HepG2 (cell line): Measurements from ENCODE around the gene COL5A1.

Experiments used
- ATF6 ChIP-seq: sonication (generic); formaldehyde crosslinking; conservative IDR thresholded peaks from 2 replicates; pipeline ENCODE4 v1.4.0; 2020; ENCODE audit warnings: missing genetic modification reagents
- BHLHE40 ChIP-seq: IDR thresholded peaks from 2 replicates; pipeline ENCODE4 v1.6.1; 2011; ENCODE audit warnings: low read length, improper control_type of control experiment
- CTCF ChIP-seq: sonication (generic); formaldehyde crosslinking; IDR thresholded peaks from 2 replicates; pipeline ENCODE4 v1.5.0; 2020; ENCODE audit warnings: mild to moderate bottlenecking, missing genetic modification reagents, moderate library complexity
- ERF ChIP-seq: IDR thresholded peaks from 2 replicates; pipeline ENCODE4 v1.6.1; 2018; ENCODE audit warnings: missing biosample characterization, missing genetic modification reagents
- ESRRA ChIP-seq: sonication (generic); formaldehyde crosslinking; IDR thresholded peaks from 2 replicates; pipeline ENCODE4 v1.5.1; 2020; ENCODE audit warnings: mild to moderate bottlenecking, low read depth, missing genetic modification reagents
- GLI4 ChIP-seq: sonication (generic); formaldehyde crosslinking; IDR thresholded peaks from 2 replicates; pipeline ENCODE4 v1.5.1; 2020; ENCODE audit warnings: missing genetic modification reagents, mild to moderate bottlenecking, moderate library complexity, borderline replicate concordance
- GZF1 ChIP-seq: sonication (generic); formaldehyde crosslinking; IDR thresholded peaks from 2 replicates; pipeline ENCODE4 v1.5.1; 2020; ENCODE audit warnings: mild to moderate bottlenecking, missing genetic modification reagents
- HNF1B ChIP-seq: sonication (generic); formaldehyde crosslinking; IDR thresholded peaks from 2 replicates; pipeline ENCODE4 v1.5.1; 2020; ENCODE audit warnings: mild to moderate bottlenecking, moderate library complexity, missing genetic modification reagents
- PBX3 ChIP-seq: sonication (generic); formaldehyde crosslinking; IDR thresholded peaks from 2 replicates; pipeline ENCODE4 v1.8.1; 2023; ENCODE audit warnings: missing genetic modification reagents, inconsistent platforms, borderline replicate concordance
- PRDM15 ChIP-seq: sonication (generic); formaldehyde crosslinking; IDR thresholded peaks from 2 replicates; pipeline ENCODE4 v1.4.0; 2020; ENCODE audit warnings: missing genetic modification reagents
- TARDBP ChIP-seq: sonication (generic); formaldehyde crosslinking; IDR thresholded peaks from 2 replicates; pipeline ENCODE4 v1.8.0; 2022; ENCODE audit warnings: mild to moderate bottlenecking, missing genetic modification reagents
- YY1 ChIP-seq: IDR thresholded peaks from 2 replicates; pipeline ENCODE4 v1.6.1; 2011; ENCODE audit warnings: low read length, low read depth, moderate library complexity, mild to moderate bottlenecking; ENCODE audit not compliant: insufficient read depth, insufficient replicate concordance
- ZNF580 ChIP-seq: IDR thresholded peaks from 2 replicates; pipeline ENCODE4 v1.6.1; 2016; ENCODE audit warnings: low read depth, borderline replicate concordance

- TF ChIP-seq ATF6 (CRISPR knock-in tag), result no peak
- TF ChIP-seq CTCF (CRISPR knock-in tag), result no peak
- no peak for TF ChIP-seq PRDM15 (CRISPR knock-in tag)
- no peak for TF ChIP-seq YY1
- no peak for TF ChIP-seq GLI4 (CRISPR knock-in tag)
- no peak for TF ChIP-seq ZNF580 (CRISPR knock-in tag)
- no peak for TF ChIP-seq PBX3 (CRISPR knock-in tag)
- no peak for TF ChIP-seq ERF (CRISPR knock-in tag)
- TF ChIP-seq BHLHE40, result no peak
- no peak for TF ChIP-seq GZF1
- TF ChIP-seq TARDBP (CRISPR knock-in tag), result no peak
- TF ChIP-seq ESRRA (CRISPR knock-in tag), result no peak
- TF ChIP-seq HNF1B, result no peak
Observed at GRCh38 chr9:134710271-134710540, 68.6 kb downstream of the COL5A1 start.
